T-cell (primary cell): Measurements from ENCODE around the gene PLEKHB2. TPM values are rescaled to one million over a fixed set of nuclear protein-coding genes. Genes with fewer than 3 reads are reported as not detected.

Experiments used
- ATAC-seq, 4 experiments: fragments of 200-7000 bp in 3 of 4; fragments of 150-1000 bp in 1 of 4; cut with Tn5 transposase; replicated peaks in 1 of 4; 1 replicate in 3 of 4; 2 replicates in 1 of 4; pipeline ENCODE4 v1.10.0; 2021; ENCODE audit warnings: moderate library complexity in 3 of 4, mild to moderate bottlenecking in 2 of 4, moderate number of reproducible peaks in 1 of 4
- CTCF ChIA-PET, 2 donors: fragments of 300-600 bp; sonication (Branson Sonifier 250); formaldehyde crosslinking; loops; one replicate each; lab custom pipeline; 2022; ENCODE audit warnings: antibody characterized with exemption in 2 of 2; lab: Charles Lee
- POLR2A ChIA-PET, 2 donors: fragments of 300-600 bp; sonication (Branson Sonifier 250); formaldehyde crosslinking; loops; one replicate each; lab custom pipeline; 2022; ENCODE audit warnings: antibody characterized with exemption in 2 of 2; lab: Charles Lee
- DNase-seq, 35 experiments: peaks; one replicate each; pipeline versions ENCODE4 v3.0.0 to v3.0.0-alpha.2; 2013 to 2023
- H3K27ac ChIP-seq: one replicate; pipeline ENCODE4 v1.5.1; 2013; ENCODE audit warnings: low read length
- H3K27me3 ChIP-seq, 2 experiments: replicated peaks in 1 of 2; 1 replicate in 1 of 2; 2 replicates in 1 of 2; pipeline versions ENCODE4 v1.6.1 to v1.7.0; 2013; ENCODE audit warnings: low read length in 1 of 2, mixed read lengths in 1 of 2; ENCODE audit not compliant: control insufficient read depth in 2 of 2, insufficient read depth in 2 of 2; ENCODE audit errors: extremely low read depth in 1 of 2
- H3K36me3 ChIP-seq, 2 donors: 1 replicate in 1 of 2; 2 replicates in 1 of 2; pipeline versions ENCODE4 v1.6.1 to v1.7.0; 2013; ENCODE audit warnings: low read length in 1 of 2; ENCODE audit not compliant: control insufficient read depth in 2 of 2, insufficient read depth in 1 of 2; ENCODE audit errors: extremely low read depth in 1 of 2
- H3K4me1 ChIP-seq, 2 experiments: 1 replicate in 1 of 2; 2 replicates in 1 of 2; pipeline versions ENCODE4 v1.6.1 to v1.7.0; 2013; ENCODE audit warnings: low read length in 2 of 2, mixed read lengths in 1 of 2; ENCODE audit not compliant: insufficient read depth in 2 of 2, control insufficient read depth in 1 of 2; ENCODE audit errors: extremely low read depth in 1 of 2
- H3K4me3 ChIP-seq, 2 donors: 1 replicate in 1 of 2; 2 replicates in 1 of 2; pipeline versions ENCODE4 v1.5.1 to v1.7.0; 2013; ENCODE audit warnings: mild to moderate bottlenecking in 2 of 2, low read length in 1 of 2, moderate library complexity in 1 of 2; ENCODE audit not compliant: control insufficient read depth in 1 of 2; ENCODE audit errors: extremely low read depth in 1 of 2
- H3K9me3 ChIP-seq: 2 replicates; pipeline ENCODE4 v1.7.0; 2013
- H3K27ac Mint-ChIP-seq, 2 donors: one replicate each; pipeline ENCODE4 v1.8.0; 2020 to 2021; ENCODE audit warnings: mild to moderate bottlenecking in 2 of 2, mixed read lengths in 2 of 2
- H3K27me3 Mint-ChIP-seq, 2 donors: one replicate each; pipeline ENCODE4 v1.8.0; 2021 to 2022; ENCODE audit warnings: mixed read lengths in 2 of 2
- H3K36me3 Mint-ChIP-seq: one replicate; pipeline ENCODE4 v1.8.0; 2021; ENCODE audit warnings: mixed read lengths
- H3K4me1 Mint-ChIP-seq, 3 donors: one replicate each; pipeline ENCODE4 v1.8.0; 2020 to 2022; ENCODE audit warnings: mixed read lengths in 3 of 3, mild to moderate bottlenecking in 1 of 3
- H3K4me3 Mint-ChIP-seq, 3 donors: one replicate each; pipeline ENCODE4 v1.8.0; 2020 to 2022; ENCODE audit warnings: mild to moderate bottlenecking in 3 of 3, mixed read lengths in 3 of 3, moderate library complexity in 3 of 3
- H3K9me3 Mint-ChIP-seq, 3 donors: one replicate each; pipeline ENCODE4 v1.8.0; 2020 to 2022; ENCODE audit warnings: mixed read lengths in 3 of 3
- WGBS: methylation state at CpG from one replicate; pipeline ENCODE4 v1.1.5; 2013; ENCODE audit warnings: missing lambda C conversion rate; ENCODE audit not compliant: insufficient coverage; 5-methylcytosine and 5-hydroxymethylcytosine counted together
- total RNA-seq, 35 experiments: library from RNA in 6 of 35; stranded (reverse) in 6 of 35; fragments of 120-200 nt in 1 of 35; gene quantifications; one replicate each; pipeline versions ENCODE4 v1.2.1 to v1.2.4 and lab custom pipeline; 2013 to 2026

The PLEKHB2 gene
- 10 to 100 TPM; 52.5 to 61.7 (median 53.2) TPM for total RNA-seq
- 58.2 TPM for total RNA-seq (2013)
- 80.2 to 351 (median 168) reads per million in 29 experiments for total RNA-seq (lab: John Stamatoyannopoulos, UW)

DNA sequence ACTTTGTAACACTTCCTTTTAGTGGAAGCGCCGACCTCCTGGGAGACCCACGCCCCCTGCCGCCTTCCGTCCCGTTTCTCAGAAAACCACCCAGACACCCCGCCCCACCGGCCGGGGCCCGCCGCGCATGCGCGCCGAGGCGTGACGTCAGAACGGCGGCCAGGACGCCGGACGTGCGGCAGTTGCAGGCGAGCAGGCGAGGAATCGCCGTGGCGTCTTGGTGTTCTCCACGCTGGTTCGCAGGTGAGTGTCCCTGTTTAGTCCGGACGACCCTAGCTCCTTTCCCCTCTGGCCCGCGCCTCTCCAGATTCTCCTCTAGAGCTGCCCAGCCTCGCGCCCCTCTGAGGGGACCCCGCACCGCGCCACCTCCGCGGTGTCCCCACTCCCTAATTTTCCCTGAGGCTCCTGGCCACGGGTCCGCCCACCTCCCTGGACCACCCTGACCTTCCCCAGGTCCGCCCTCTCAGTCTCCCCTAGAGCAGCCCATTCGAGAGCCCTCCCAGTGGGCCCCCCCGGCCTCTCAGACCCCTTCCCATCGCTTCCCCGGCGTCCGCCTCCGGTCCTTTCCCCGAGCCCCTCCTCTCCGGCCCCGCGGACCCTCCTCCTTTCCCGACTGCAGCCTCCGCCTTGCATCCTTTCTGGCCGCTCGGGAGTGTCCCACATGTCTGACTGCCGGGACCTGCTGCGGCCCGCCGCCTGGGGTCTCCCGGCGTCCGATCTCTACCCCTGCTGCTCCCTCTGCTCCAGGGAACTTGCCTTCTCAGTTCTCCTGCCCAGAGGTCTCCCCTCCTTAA lies at the start of gene PLEKHB2:
Gene PLEKHB2, plus strand, starts transcription at position 181 of the 794 bp plus-strand sequence. CDS start 15,606 bp downstream, outside the sequence.
- peak within 1 kb of the TSS; percentile 88 to 99 for H3K4me3 ChIP-seq
- no peaks in the 10 kb centered on the region for H3K9me3 ChIP-seq
- under 1% methylated on average over 66 of the region's 66 CpGs for WGBS
- H3K27ac Mint-ChIP-seq = peak within 1 kb of the TSS; percentile 94 to 96
- H3K27me3 Mint-ChIP-seq = no peaks in the 10 kb centered on the region
- peak; percentile 78 to 96 (median 90) for DNase-seq
- peaks cover 18 to 30% of the 10 kb centered on the region in 2 experiments for H3K4me1 ChIP-seq
- H3K36me3 Mint-ChIP-seq = peaks cover 12% of the 10 kb centered on the region
- H3K9me3 Mint-ChIP-seq = no peaks in the 10 kb centered on the region
- CTCF ChIA-PET = interaction anchor here in 1 of 2 donors (2.0 kb wide), 1 partner anchor 12 kb away, joined by 16 read pairs; the partner anchor contains the start of gene FAM168B
- peaks cover 0 to 4% of the 10 kb centered on the region in 2 donors for H3K36me3 ChIP-seq
- H3K27me3 ChIP-seq = no peaks in the 10 kb centered on the region
- POLR2A ChIA-PET = interaction anchor here in 1 of 2 donors (0.5 to 2.2 kb wide), 2 partner anchors 10 to 12 kb away, joined by 3 to 14 read pairs; partner anchors contain the start of gene FAM168B
- peaks cover 53 to 57% (median 55%) of the 10 kb centered on the region in 3 donors for H3K4me1 Mint-ChIP-seq
- peak within 1 kb of the TSS; percentile 92 for H3K27ac ChIP-seq
- H3K4me3 Mint-ChIP-seq = peak within 1 kb of the TSS; percentile 88 to 99 (median 96)
- peak; percentile 74 to 82 (median 78) for ATAC-seq

- no peak for DNase-seq
- CTCF ChIA-PET = no interaction called here
These were observed 48.8 kb upstream of the PLEKHB2 start for GRCh38 chr2:131056204-131056931.

GRCh38 chr2:131056932-131057287 lies 48.2 kb upstream of the PLEKHB2 start:
- Histone ChIP-seq H3K4me3 (no peak overlapping the region), H3K9me3 (no peaks in the 10 kb centered on the region), H3K27ac (no peak overlapping the region), H3K36me3 (peaks cover 9 to 74% of the 10 kb centered on the region in 2 donors), H3K4me1 (no peaks in the 10 kb centered on the region), H3K27me3 (no peaks in the 10 kb centered on the region)
- peaks cover 27 to 35% (median 28%) of the 10 kb centered on the region in 3 donors for H3K4me1 Mint-ChIP-seq
- H3K36me3 Mint-ChIP-seq = peaks cover 59% of the 10 kb centered on the region
- H3K4me3 Mint-ChIP-seq = no peak overlapping the region
- WGBS = 100% methylated on average over 1 of the region's 4 CpGs
- DNase-seq (no peak), ATAC-seq (no peak)
- no peaks in the 10 kb centered on the region for H3K9me3 Mint-ChIP-seq
- H3K27ac Mint-ChIP-seq = peak overlapping the region in 1 of 2 donors; percentile 46
- H3K27me3 Mint-ChIP-seq = no peaks in the 10 kb centered on the region
- CTCF ChIA-PET = no interaction called here
- POLR2A ChIA-PET = no interaction called here

More at GRCh38 chr2:131056204-131056931, 48.8 kb upstream of the PLEKHB2 start:
- Histone ChIP-seq H3K4me3 (no peak overlapping the region), H3K9me3 (no peaks in the 10 kb centered on the region), H3K27ac (no peak overlapping the region), H3K4me1 (no peaks in the 10 kb centered on the region), H3K27me3 (no peaks in the 10 kb centered on the region), H3K36me3 (peaks cover 11 to 76% of the 10 kb centered on the region in 2 donors)
- peaks cover 24 to 37% (median 25%) of the 10 kb centered on the region in 3 donors for H3K4me1 Mint-ChIP-seq
- POLR2A ChIA-PET = interaction anchor here in 1 of 2 donors (0.6 kb wide), 1 partner anchor 71 kb away, joined by 4 read pairs; no protein-coding TSS in a partner anchor
- no peaks in the 10 kb centered on the region for H3K9me3 Mint-ChIP-seq
- no peak overlapping the region for H3K4me3 Mint-ChIP-seq
- peaks cover 62% of the 10 kb centered on the region for H3K36me3 Mint-ChIP-seq
- no peak for ATAC-seq
- WGBS = 90% methylated on average over 2 of the region's 5 CpGs
- H3K27ac Mint-ChIP-seq = no peak overlapping the region
- no peaks in the 10 kb centered on the region for H3K27me3 Mint-ChIP-seq

DNA sequence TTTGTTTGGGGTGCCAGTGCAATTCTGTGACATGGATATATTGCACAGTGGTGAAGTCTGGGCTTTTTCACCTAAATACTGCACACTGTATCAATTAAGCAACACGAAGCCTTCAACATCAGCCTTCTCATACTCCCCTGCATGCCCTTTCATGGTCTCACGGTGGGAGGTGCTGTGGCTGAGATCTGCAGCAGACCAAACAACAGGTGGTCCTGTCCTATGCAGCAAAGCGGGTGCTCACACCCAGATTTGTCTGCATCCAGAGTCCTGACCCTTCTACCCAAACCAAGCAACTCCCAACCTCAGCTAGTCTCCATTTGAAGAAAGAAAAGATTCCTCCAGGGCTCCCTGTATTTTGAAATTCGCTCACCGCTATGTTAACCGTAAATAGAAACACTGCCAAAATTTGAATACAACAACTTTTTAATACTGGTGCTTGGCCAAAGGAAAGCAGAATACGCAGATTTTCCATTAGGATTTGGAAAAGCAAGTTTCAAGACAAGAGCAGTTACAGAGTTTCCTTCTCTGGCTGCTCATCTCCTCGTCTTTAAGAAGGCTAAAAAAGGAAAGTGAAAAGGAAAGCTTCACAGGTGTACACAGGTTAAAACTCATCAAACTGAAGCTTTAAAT lies 46.8 kb upstream of the PLEKHB2 start:
- Histone ChIP-seq H3K27me3 (no peaks in the 10 kb centered on the region), H3K36me3 (peaks cover 0 to 67% of the 10 kb centered on the region in 2 donors), H3K4me3 (no peak overlapping the region), H3K27ac (no peak overlapping the region), H3K4me1 (peaks cover 0 to 3% of the 10 kb centered on the region in 2 experiments), H3K9me3 (no peaks in the 10 kb centered on the region)
- 93% methylated on average over 3 of the region's 8 CpGs for WGBS
- ChIA-PET POLR2A (no interaction called here), CTCF (no interaction called here)
- Mint-ChIP-seq H3K27ac (no peak overlapping the region), H3K4me3 (no peak overlapping the region), H3K36me3 (peaks cover 49% of the 10 kb centered on the region), H3K27me3 (no peaks in the 10 kb centered on the region), H3K4me1 (peaks cover 34 to 42% (median 35%) of the 10 kb centered on the region in 3 donors), H3K9me3 (no peaks in the 10 kb centered on the region)
- ATAC-seq = no peak
- no peak for DNase-seq

- Histone ChIP-seq H3K4me1 (peaks cover 0 to 3% of the 10 kb centered on the region in 2 experiments), H3K4me3 (no peak overlapping the region), H3K27ac (no peak overlapping the region), H3K36me3 (peaks cover 0 to 66% of the 10 kb centered on the region in 2 donors), H3K9me3 (no peaks in the 10 kb centered on the region), H3K27me3 (no peaks in the 10 kb centered on the region)
- Mint-ChIP-seq H3K27me3 (no peaks in the 10 kb centered on the region), H3K36me3 (peaks cover 50% of the 10 kb centered on the region), H3K4me1 (peaks cover 37 to 46% (median 38%) of the 10 kb centered on the region in 3 donors), H3K4me3 (no peak overlapping the region), H3K9me3 (no peaks in the 10 kb centered on the region), H3K27ac (no peak overlapping the region)
- DNase-seq = no peak
- ChIA-PET POLR2A (interaction anchor here in 1 of 2 donors (0.6 to 0.7 kb wide), 2 partner anchors 13 to 19 kb away, joined by 3 read pairs; no protein-coding TSS in a partner anchor), CTCF (no interaction called here)
- WGBS = no CpG with 5 or more reads among the region's 4 CpGs
- no peak for ATAC-seq
These were observed 46.2 kb upstream of the PLEKHB2 start for GRCh38 chr2:131058920-131059319.
